ENCODE data around the gene TYW1B.
"Not testable (repeated sequence)": the region's sequence is repeated elsewhere in the genome, so short reads cannot be mapped to it uniquely, and the experiment has no call there.

The TYW1B gene

DNA sequence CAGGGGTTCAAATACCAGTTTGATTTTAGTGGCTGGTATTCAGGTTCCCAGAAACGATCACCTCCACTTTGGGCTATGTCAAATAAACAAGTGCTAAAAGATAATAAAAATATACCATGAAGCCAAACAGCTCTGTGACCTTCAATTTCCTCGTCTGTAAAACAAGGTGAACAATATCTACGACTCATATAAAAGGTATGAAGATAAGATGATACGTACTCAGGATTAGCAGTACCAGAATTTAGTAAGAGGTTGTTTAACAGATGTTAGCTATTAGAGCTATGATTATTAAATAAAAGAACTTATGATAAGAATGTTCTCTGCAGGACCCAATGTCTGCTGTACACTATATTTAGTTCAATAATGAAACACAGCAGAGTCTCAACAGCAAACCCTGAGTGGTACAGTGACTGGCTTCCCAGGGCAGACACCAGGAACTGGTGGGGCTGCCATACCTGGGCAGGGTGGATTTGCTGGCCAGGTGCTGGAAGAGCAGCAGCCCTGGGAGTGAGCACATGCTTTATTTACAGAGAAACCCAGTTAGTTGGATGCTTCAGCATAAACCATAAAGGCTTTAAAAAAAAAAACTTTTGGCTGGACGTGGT, 151.8 kb downstream of the TYW1B start:
- H3K27ac ChIP-seq, result not testable (repeated sequence)

DNA sequence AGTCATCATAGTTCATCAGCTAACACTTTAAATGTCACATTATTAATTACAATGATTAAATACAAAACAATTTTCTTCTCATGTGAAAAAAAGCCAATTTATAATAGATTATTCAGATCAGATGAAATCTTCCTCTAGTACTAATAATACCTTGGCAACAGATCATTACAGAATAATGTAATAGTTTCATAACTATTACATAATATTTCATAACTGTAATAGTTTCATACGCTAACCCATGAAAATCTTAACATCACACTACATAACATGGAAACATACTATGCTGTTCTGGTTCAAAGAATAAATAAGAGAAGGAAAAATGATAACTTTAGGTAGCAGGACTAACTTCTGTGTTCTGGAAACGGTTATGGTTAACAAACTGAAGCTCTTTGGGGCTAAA, 152.3 kb downstream of the TYW1B start:
- H3K27ac ChIP-seq, result not testable (repeated sequence)

DNA sequence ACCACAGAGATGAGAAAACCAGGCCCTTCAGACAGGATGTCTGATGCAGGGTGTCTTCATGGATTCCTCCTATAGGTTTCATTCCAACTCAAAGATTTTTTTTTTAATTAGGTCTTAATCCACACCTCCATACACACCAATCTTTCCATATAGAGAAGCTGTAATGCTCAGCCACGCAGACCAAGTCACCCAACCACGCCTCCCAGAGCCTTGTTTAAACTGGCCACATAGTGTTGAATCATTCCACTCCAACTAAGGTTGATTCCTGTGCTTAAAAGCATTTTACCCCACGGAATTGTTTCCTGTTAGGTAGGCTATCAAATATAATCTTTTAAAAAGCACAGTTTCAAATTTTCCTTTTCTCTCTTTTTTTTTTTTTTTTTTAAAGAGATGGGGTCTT, 153.6 kb downstream of the TYW1B start:
- TF ChIP-seq, protein P1, sequence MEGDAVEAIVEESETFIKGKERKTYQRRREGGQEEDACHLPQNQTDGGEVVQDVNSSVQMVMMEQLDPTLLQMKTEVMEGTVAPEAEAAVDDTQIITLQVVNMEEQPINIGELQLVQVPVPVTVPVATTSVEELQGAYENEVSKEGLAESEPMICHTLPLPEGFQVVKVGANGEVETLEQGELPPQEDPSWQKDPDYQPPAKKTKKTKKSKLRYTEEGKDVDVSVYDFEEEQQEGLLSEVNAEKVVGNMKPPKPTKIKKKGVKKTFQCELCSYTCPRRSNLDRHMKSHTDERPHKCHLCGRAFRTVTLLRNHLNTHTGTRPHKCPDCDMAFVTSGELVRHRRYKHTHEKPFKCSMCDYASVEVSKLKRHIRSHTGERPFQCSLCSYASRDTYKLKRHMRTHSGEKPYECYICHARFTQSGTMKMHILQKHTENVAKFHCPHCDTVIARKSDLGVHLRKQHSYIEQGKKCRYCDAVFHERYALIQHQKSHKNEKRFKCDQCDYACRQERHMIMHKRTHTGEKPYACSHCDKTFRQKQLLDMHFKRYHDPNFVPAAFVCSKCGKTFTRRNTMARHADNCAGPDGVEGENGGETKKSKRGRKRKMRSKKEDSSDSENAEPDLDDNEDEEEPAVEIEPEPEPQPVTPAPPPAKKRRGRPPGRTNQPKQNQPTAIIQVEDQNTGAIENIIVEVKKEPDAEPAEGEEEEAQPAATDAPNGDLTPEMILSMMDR (conservative IDR thresholded peaks at IDR 0.05), result no peak
- no peak overlapping the region for H3K27ac ChIP-seq

DNA sequence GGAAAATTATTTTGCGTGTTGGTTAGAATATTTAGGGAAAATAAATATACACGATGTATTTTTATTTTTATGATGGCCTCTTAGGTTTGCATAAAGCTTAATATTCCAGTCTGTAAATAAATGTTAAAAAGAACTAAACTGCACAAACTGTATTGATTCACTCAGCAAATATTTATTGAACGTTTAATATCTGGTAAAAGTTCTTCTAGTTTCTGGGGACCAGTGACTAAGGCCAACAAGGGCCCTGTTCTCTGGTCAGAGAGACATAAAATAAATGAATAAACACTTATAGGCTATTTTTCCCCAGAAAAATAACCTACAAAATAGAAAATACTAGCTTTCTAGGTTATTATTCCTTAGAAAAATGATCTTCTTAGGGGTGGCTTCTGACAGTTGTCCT, 157.2 kb downstream of the TYW1B start:
- peak overlapping the region; percentile 51 for H3K27ac ChIP-seq

DNA sequence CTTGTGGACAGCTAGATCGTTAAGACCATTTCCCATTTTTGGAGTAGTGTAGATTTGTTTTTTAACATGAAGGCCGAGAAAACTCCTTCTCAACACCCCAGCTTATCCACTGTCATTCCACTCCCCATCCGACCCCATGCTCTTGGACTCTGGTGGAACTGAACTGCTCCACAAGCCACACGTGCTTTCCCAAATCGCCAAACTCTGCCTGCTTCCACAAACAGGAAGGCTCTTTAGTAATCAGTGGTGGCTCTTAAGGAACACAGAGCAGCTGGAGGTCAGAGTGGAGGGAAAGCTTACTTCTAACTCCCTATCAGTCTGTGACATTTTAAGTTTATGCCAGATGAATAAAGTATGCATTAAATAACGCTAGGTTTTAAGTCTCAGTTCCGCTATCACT, 159.6 kb downstream of the TYW1B start:
- not testable (repeated sequence) for H3K27ac ChIP-seq

DNA sequence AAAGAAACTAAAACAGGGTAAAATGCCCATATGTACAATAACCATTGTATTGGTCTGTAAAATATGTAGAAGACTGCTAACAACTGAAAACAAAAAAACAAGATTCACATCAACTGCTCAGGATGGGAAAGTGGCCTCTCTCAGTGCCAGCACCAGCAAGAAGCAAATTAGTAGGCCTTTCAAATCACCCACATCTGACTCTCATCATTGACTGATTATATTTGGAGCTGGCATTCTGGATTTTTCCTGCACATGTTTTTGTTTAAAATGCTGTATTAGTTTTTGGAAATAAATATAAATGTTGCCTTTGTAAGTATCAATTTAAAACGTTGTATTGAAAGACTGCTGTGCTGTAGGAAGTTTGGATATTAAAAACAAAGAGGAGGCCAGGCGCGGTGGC, 161.0 kb downstream of the TYW1B start:
- not testable (repeated sequence) for H3K27ac ChIP-seq

DNA sequence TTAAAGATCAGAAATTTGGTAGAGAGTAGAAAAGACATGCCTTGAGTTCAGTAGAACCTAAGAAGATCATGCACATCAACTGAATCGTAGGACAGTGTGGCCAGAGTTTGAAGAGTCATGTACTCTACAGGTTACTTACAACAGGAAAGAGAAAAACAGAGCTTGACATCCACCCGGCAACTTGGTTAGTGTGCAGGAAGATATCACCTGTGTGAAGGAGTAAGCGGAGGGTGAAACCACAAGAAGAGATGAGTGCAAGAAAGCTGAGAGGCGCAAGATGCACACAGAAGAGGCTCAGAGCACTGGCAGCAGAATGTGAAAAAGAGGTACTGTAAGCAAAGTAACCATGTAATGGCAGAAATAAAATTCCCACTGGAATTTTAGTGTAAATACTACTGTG, 179.4 kb downstream of the TYW1B start:
- H3K27ac ChIP-seq, result not testable (repeated sequence)

DNA sequence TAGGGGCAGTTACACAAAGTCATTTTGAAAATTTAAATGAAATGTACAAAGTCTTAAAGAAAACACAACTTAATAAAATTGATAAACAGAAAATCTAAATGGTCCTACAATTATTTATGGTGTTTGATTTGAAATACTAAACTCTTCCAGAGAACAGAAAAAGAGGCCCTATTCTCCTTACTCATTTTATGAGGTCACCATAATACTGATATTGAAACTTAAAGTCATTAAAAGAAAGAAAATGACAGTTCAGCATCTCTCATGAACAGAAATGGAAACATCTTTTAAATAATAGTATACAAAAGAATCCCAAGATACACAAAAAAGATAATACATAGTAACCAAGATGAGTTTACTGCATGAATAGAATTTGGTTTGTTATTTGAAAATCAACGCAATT, 184.3 kb downstream of the TYW1B start:
- not testable (repeated sequence) for H3K27ac ChIP-seq

DNA sequence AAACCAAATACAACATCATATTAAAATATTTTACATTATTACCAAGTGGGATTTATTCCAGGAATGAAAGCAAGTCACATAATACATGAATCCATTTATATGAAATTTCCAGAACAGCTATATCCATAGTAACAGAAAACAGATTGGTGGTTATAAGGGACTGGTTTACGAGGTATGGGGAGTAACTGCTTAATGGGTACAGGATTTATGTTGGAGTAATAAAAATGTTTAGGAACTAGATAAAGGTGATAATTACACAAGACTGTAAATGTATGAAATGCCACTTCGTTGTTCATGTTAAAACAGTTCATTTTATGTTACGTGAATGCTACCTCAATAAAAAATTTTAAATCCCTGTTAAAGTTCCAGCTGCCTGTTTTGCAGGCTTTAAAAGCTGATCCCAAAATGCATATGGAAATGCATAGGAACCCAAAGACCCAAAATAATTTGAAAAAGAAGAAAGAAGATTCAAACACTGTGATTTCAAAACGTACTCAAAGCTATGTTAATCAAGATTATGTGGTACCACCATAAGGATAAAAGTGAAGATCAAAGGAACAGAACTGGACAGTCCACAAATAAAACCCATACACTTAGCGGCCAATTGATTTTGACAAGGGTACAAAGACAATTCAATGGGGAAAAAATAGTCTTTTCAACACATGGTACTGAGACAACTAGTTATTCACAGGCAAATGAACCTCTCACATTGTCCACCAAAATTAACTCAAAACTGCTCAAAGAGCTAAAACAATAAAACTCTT, 186.3 kb downstream of the TYW1B start:
- not testable (repeated sequence) for H3K27ac ChIP-seq

DNA sequence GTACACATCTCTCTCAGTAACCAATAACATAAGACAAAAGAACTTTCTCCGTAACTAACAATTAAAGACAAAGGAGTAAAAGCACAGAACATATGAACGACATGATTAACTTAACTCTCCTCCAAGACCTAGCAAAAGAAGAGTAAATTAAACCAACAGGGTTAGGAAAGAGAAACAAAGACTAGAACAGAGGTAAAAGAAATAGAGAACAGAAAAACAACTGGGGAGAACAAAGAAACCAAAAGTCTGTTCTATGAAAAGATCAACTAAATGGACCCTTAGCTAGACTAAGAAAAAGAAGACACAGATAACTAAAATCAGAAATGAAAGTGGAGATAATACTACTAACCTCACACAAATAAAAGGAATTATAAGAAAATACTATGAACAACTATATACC, 187.3 kb downstream of the TYW1B start:
- not testable (repeated sequence) for H3K27ac ChIP-seq

DNA sequence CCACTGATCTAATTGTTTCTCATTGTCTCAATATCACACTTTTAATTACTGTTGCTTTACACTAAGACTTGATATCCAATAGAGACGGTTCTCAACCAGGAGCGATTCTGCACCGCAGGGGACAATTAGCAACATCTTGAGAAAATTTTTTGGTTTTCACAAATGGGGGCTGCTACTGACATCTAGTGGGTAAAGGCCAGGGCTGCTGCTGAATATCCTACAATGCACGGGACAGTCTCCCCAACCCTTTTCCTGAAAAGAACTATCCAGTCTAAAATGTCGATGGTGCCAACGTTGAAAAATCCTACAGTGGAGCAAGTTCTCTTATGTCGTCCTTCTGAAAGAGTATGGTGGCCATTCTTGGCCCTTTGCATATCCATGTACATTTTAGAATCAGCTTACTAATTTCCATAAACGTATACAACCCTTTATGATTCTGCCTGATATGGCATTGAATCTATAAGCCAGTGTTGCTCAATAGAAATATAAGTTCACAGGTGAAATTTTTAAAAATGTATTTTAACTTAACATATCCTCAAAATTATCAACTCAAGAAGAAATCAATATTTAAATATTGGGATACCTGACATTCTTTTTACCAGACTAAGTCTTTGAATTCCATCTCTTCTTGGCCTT, 192.6 kb downstream of the TYW1B start:
- H3K27ac ChIP-seq, result not testable (repeated sequence)
- TF ChIP-seq, protein P1 (conservative IDR thresholded peaks at IDR 0.05), result peak; percentile 72

DNA sequence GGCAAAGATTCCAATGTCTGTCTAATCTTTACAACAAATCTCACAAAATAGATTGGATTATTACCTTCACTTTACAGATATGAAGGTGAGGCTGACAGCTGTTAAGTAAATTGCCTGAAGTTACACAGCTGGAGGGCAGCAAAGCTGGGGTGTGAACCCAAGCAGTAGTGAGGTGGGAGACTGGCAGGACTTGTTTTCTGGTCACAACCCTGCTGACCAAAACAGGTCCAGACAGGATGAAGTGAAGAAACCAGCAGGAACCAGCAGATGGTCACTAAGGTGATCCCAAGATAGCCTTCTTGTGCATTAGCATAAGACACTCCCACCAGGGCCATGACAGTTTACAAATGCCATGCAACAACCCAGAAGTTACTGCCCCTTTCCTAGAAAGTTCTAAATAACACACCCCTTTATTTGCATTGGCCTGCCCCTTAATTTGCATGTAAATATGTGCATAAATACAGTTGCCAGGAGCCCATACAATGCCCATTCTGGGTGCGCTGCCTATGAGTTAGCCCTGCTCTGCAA, 195.2 kb downstream of the TYW1B start:
- not testable (repeated sequence) for H3K27ac ChIP-seq

DNA sequence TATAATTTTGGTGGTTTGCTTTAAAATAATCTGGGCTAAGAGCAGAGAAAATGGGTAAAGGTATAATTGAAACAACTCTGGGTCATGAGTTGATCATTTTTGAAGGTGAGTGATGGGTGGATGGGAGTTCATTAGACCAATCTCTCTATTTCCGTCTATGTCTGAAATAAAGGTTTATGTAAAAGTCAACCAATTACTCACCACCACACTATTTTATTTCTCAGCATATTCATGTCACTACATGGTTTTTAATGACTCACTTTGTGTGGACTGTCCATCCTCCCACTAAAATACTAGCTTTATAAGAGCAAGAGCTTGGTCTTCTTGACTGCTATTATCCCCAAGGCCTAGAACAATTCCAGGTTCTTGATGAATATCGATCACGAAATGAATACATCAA, 199.6 kb downstream of the TYW1B start:
- H3K27ac ChIP-seq, result not testable (repeated sequence)

DNA sequence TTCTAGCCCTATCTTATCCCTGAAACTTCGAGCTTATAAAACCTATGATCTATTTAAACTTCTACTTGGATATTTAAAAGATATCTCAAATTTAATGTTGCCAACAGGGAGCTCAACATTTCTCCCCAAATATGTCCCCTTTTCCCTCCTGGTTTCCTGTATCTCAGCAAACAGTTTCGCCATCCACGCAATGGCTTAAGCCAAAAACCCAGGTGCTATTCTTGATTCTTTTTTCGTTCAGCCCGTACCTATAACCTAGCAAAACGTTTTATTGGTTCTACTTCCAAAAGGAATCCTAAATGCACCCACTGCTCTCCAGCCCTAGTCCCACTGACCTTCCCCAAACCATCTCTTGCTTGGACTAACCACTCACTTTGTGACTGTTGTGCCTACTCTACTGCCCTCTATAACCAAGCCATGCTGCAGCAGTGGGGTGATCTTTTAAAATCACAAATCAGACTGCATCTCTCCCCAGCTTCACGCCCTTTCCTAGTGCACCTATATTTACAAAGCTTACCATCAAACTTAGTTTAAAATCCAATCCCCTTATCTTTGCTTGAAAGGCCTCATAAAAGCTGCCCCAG, 201.5 kb downstream of the TYW1B start:
- not testable (repeated sequence) for H3K27ac ChIP-seq

DNA sequence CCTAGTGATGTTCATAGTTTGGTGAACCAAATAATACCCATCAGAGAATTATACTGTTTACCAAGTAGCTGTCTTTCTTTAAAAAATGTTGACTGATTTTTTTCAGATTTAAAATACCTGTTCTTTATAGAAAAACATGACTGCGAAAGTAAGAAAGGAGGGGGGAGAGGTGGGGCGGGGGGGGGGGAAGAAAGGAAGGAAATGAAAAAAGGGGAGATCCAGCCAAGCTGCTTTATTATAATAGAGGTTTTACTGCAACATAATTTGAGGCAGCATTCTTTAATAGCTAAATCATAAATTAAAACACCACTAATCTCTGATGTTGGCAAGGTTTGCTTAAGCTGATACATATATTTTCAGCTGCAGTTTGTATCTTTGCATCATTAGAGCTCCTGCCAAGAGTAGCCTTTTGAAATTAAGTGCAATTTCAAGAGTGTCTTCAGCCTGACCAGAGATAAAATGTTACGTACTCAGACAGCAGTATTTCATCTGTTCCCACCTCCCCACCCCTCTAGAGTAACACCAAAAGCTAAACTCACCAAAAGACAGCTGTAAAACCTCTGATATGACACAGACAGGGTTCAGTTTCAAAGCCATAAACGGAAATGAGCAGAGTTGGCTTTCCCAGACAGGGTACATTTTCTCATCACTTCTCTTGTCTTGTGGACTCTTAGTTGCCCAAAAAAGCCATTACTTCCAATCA, 202.1 kb downstream of the TYW1B start:
- H3K27ac ChIP-seq, result not testable (repeated sequence)
